Erythroblast (primary cell): ENCODE data around the gene DGKQ.

Experiments
- GATA1 ChIP-seq: IDR thresholded peaks from 2 replicates; pipeline ENCODE4 v1.6.1; 2011; ENCODE audit warnings: low read depth, mild to moderate bottlenecking, control low read depth, low read length, moderate library complexity
- POLR2A ChIP-seq: IDR thresholded peaks from 2 replicates; pipeline ENCODE4 v1.6.1; 2011; ENCODE audit warnings: mild to moderate bottlenecking, low read length

DNA sequence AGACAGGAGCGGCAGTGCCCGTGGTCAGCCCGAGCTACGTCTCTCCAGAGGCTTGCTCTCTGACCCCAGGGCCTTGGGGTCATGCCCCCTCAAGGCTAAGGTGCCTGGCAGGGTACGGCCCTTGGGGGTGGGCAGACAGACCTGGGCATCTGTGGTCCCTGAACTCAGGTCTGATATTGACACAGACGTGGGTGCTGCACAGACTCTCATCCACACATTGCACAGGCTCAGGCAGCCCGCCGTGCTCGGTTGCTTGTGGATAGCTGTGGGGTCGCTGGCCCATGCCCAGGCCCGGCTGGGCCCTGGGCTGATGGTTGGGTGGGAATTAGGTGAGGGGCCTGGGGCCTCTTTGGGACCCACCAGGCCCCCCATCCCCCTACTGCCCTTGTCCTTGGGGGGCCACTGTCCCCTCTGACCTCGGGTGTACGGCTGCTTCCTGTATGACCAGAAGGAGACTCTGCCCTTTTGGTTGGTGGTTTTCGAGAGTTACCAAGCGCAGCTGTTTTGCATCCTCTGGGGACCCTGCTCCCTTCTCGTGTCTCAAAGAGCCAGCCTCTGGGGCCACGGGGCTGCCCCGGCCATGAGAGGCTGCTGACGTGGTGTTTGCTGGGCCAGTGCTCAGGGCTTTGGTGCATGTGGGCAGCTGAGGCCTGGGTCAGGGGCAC lies 48.1 kb upstream of the DGKQ start:
- TF ChIP-seq POLR2A: no peak
- no peak for TF ChIP-seq GATA1
